GM19023 (cell line): Measurements from ENCODE around the gene P2RX1.
"Not testable (repeated sequence)": the region's sequence is repeated elsewhere in the genome, so short reads cannot be mapped to it uniquely, and the experiment has no call there.

Experiments
- ATAC-seq: cut with Tn5 transposase; IDR thresholded peaks from one replicate; pipeline ENCODE4 v1.9.1; 2021; ENCODE audit warnings: mild to moderate bottlenecking, moderate library complexity; ENCODE audit not compliant: unreplicated experiment

The P2RX1 gene

DNA sequence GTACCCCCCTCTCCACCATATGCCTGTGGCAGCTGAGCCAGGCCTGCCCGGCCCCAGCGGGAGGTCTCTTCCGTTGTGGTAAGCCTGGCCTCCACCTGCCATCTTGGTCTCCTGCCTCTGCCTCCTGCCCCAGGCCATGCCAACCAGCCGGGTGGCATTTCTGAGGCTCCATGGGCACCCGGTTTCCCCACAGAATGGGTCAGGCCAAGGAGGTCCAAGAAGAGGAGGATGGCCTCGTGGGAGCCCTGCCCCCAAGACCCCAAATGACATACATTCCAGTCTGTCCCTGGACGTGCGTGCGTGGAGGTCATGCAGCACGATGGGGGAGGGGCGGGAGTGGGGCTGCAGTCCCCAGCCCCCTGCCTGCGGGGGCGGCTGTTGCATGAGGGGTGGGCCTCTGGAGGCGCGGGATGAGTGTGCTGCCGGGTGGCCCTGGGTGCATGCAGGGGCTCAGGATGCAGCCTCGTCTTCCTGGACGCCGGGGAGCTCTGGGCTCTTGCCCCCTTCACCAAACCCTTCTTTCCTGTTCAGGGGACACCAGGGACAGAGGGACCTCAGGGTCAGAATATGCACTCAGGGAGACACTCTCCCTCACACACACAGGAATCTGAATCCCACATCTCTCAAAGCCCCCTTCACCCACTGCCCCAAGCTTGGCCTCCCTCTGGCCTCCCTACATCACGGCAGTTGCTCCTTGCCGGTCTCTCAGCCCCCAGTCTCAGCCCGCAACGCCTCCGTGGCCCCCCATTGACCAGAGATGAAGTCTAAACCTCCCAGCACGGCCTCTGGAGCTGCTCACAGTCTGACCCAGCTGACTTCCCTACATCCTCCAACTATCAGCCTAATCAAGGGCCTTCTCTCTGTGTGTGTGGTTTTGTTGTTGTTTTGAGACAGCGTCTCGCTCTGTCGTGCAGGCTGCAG lies 54.2 kb downstream of the P2RX1 start:
- ATAC-seq = no peak

DNA sequence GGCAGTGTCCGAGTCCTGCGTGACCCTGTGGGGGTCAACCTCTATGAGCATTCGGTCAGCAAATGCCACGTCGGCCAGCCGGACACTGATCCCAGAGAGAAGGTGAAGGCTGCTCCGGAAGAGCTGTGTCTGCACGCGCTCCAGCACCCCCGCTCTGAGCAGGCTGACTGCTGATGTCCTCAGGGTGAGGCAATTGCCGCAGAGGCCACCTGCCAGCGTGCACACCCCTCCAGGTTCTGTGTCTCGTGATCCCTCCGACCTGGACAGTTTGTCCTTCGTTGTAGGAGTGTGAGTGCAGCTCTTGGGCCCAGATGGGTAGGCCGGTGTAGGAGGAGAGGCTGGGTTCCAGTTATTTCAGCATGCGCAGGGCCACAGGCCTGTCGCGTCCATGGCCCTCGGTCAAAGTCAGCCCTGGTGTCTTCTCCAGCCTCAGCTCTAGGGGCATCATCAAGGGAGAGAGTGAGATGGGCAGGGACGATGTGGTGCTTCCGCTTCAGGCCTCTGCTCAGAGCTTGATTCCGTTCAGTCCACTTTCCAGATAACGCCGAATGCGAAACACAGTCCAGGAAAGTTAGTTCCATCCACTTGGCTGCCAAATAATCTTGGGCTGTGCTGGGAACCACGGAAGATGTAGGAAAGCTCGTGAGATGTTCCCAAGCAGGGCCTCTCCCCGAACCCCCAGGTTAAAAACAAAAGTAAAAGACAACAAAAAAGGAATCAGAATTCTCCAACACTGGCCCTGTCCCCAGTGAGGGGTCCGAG lies 55.1 kb downstream of the P2RX1 start:
- ATAC-seq = no peak

DNA sequence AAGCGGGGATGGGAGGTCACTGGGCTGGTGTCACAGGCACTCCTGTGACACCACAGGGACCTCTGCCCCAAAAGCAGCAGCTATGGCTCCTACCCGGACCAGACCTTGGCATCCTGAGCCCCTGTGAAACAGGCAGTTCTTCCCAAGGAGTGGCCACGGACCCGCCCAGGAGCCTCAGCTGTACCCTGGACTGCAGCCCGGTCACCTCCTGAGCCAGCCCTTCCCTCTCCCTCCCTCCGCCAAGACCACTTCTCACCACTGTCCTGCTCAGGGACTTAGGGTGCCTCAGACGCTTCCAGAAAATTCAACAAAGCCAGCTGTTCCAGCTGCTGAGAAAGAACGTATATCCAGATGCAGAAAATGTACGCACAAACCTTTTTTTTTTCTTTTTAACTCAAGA lies 56.3 kb downstream of the P2RX1 start:
- ATAC-seq = no peak

DNA sequence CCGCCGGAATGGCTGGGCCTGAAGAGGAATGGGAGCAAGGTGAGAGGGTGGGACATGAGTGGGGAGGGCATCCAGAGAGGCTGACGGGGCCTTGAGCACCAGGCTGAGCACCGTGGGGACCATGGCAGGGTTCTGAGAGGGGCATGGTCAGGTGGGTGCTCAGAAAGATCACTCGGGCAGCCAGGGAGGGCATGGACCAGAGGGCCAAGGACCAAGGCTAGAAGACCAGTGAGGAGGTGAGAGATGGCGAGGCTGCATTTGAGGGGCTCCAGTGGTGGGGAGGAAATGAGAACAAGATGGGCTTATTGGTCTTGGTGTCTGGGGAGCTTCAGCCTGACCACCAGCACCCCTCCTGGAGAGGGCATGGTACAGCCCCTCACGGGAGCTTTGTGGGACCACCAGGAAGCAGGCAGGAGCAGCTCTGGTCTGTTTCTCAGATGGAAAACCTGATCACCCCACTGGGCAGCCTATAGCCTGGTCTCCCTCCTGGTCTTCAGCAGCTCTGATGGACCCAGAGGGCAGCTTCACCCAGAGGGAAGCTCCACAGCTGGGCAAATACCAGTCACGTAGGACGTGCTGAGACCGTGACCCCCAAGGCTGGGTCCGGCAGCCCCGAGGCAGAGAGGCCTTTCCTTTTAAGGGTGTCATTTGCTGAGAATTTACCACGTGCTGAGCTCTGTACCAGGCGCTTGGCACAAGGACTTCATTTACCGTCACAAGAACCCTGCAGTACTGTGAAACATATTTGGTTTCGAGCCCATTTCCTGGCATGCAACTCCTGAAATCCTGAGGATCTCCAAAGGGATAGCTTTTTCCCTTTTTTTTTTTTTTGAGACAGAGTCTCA lies 58.8 kb downstream of the P2RX1 start:
- ATAC-seq = no peak

DNA sequence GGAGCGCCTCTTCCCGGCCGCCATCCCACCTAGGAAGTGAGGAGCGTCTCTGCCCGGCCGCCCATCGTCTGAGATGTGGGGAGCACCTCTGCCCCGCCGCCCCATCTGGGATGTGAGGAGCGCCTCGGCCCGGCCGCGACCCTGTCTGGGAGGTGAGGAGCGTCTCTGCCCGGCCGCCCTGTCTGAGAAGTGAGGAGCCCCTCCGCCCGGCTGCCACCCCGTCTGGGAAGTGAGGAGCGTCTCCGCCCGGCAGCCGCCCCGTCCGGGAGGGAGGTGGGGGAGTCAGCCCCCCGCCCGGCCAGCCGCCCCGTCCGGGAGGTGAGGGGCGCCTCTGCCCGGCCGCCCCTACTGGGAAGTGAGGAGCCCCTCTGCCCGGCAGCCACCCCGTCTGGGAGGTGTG lies 62.1 kb downstream of the P2RX1 start:
- not testable (repeated sequence) for ATAC-seq

DNA sequence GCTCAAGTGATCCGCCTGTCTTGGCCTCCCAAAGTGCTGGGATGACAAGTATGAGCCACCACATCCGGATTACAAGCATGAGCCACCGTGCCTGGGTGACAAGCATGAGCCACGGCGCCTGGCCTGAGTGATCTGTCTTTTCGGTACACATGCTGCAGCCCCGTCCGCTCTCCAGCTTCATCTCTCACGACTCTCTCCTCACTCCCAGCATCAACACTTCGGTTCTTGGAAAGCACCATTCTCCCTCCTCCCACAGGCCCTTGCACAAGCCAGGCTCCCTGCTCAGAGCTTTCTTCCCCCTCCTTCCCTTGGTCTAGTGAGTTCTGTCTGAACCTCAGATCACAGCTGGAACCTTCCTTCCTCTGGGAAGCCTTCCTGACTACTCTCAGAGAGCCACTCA lies 63.7 kb downstream of the P2RX1 start:
- no peak for ATAC-seq

DNA sequence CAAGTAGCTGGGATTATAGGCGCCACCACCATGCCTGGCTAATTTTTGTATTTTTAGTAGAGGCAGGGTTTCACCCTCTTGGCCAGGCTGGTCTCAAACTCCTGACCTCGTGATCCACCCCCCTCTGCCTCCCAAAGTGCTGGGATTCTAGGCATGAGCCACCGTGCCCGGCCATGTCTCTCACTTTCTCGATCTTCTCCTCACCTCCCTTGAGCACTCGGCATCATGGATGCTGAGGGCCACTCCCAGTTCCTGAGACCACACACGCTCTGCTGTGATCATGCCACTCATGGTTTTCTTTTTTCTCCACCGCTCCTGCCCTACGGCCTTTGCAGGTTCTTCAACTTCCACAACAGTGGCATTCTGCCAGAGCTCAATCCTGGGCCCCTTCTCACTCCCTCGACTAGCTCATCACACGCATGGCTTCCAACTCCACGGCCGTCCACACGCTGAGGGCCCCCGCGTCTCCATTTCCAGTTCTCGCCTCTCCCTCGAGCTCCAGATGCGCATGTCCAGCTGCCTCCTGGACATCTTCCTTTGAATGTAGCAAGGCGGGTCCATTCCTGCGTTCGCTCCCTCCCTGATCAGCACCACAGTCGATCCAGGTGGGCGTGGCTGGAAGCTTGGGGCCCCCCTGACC lies 64.7 kb downstream of the P2RX1 start:
- ATAC-seq = no peak

DNA sequence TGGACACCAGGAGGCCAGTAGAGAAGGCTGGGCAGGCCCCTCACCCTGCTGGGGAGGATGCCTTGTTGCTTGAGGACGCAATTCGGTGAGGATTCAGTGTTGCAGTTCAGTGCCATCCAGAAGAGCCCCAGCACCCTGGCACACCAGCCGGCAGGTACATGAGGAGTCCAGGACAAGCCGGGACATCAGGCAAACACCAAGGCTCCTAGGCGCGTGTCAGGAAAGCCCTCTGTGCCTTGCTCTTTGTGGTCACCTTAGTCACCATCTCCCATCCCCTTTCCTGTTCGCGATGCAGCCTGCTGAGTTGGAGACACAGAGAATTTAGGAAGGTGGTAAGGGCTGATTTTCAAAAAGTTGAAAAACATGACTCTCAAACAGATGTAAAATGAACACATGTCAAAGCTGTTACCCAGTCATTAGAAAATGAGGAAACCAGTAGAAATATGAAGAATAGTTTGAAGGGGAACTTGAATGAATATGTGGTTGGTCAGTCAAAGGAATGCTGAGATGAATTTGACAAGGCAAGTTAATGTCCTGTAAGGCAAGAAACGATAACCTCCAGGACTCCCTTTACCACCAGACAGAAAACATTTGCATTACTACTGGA lies 67.9 kb downstream of the P2RX1 start:
- no peak for ATAC-seq

DNA sequence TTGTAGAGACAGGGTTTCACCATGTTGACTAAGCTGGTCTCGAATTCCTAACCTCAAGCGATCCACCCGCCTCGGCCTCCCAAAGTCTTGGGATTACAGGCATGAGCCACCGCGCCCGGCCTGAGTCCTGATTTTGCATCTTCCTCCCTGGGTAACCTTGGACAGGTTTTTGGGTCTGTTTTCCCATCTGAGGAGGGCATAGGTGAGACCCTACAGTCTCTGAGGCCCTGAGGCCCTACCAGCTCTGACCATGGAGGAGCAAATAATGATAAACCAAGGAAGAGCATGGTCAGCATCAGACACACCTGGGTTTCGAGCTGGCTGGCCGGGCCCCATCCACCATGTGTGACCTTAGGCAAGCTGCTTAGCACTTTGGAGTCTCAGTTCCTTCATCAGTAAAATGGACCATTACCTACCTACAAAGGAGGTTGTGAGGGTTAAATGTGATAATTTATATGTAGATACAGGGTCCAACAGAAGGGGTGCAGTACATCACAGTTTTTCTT lies 69.0 kb downstream of the P2RX1 start:
- no peak for ATAC-seq
